Uterus (tissue), 2 donors: ENCODE results near the gene GLCCI1.

Experiments used
- CTCF ChIP-seq, 4 experiments: fragments of 200-600 bp in 2 of 4; fragments of 450-650 bp in 2 of 4; sonication (generic) in 2 of 4; IDR thresholded peaks; one replicate each; pipeline ENCODE4 v1.5.1; 2016 to 2019; ENCODE audit warnings: antibody characterized with exemption in 4 of 4, mild to moderate bottlenecking in 2 of 4, moderate library complexity in 1 of 4
- POLR2A ChIP-seq, 2 donors: fragments of 450-650 bp; IDR thresholded peaks; one replicate each; pipeline ENCODE4 v1.6.1; 2016; ENCODE audit warnings: antibody characterized with exemption in 2 of 2, mild to moderate bottlenecking in 1 of 2, moderate library complexity in 1 of 2

- no peak for TF ChIP-seq POLR2A (IDR thresholded peaks at IDR 0.05)
- no peak for TF ChIP-seq CTCF (IDR thresholded peaks at IDR 0.05)
Measured at GRCh38 chr7:7931626-7932025, 37.0 kb upstream of the GLCCI1 start.
